ENCODE results near the gene RPL13.

The RPL13 gene

GRCh38 chr16:89600956-89601355 lies 40.5 kb downstream of the RPL13 start:
- no peak for DNase-seq

- no peak for DNase-seq
These were observed 41.4 kb downstream of the RPL13 start for GRCh38 chr16:89601906-89602272.

- DNase-seq = no peak
These were observed 41.9 kb downstream of the RPL13 start for GRCh38 chr16:89602273-89602951.

GRCh38 chr16:89602952-89603590 lies 42.6 kb downstream of the RPL13 start:
- DNase-seq = no peak

- DNase-seq = no peak
These were observed 44.3 kb downstream of the RPL13 start for GRCh38 chr16:89604764-89605163.

GRCh38 chr16:89605186-89605970 lies 44.9 kb downstream of the RPL13 start:
- DNase-seq = no peak

- DNase-seq = no peak
These were observed 45.5 kb downstream of the RPL13 start for GRCh38 chr16:89606006-89606405.

GRCh38 chr16:89607453-89607852 lies 47.0 kb downstream of the RPL13 start:
- no peak for DNase-seq

- no peak for DNase-seq
These were observed 47.7 kb downstream of the RPL13 start for GRCh38 chr16:89607937-89608740.

GRCh38 chr16:89610108-89610453 lies 49.6 kb downstream of the RPL13 start:
- no peak for DNase-seq

- no peak for DNase-seq
These were observed 52.1 kb downstream of the RPL13 start for GRCh38 chr16:89612415-89613166.

- no peak for DNase-seq
These were observed 52.9 kb downstream of the RPL13 start, which contains the start of gene DPEP1 for GRCh38 chr16:89613231-89613953. TSS of gene DPEP1 (plus strand) at chr16:89613642. CDS start at chr16:89630411, 16,769 bp downstream.

GRCh38 chr16:89613954-89614459 lies 53.5 kb downstream of the RPL13 start:
- DNase-seq = no peak
